ENCODE data around the gene SOWAHA.

- TF ChIP-seq, protein P1, sequence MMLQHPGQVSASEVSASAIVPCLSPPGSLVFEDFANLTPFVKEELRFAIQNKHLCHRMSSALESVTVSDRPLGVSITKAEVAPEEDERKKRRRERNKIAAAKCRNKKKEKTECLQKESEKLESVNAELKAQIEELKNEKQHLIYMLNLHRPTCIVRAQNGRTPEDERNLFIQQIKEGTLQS (IDR thresholded peaks at IDR 0.05): no peak
- TF ChIP-seq CTCF (IDR thresholded peaks at IDR 0.05 in 2 of 3, conservative IDR thresholded peaks at IDR 0.05 in 1 of 3; ENCODE audit: borderline replicate concordance in 1 of 3, insufficient read depth in 1 of 3, low read depth in 2 of 3, low read length in 2 of 3) (no peak), EZH2 (IDR thresholded peaks at IDR 0.05) (no peak), POLR2AphosphoS5 (IDR thresholded peaks at IDR 0.05; ENCODE audit: low read depth, low read length) (no peak), FOSL1 (IDR thresholded peaks at IDR 0.05; ENCODE audit: low read depth) (no peak), POLR2A (IDR thresholded peaks at IDR 0.05; ENCODE audit: borderline replicate concordance, extremely low read depth, insufficient read depth, insufficient read length) (no peak), CEBPB (IDR thresholded peaks at IDR 0.05; ENCODE audit: low read depth) (no peak), YY1 (IDR thresholded peaks at IDR 0.05; ENCODE audit: extremely low read depth, insufficient replicate concordance, low read depth, low read length) (no peak), EZH2phosphoT487 (IDR thresholded peaks at IDR 0.05; ENCODE audit: borderline replicate concordance) (no peak), REST (IDR thresholded peaks at IDR 0.05; ENCODE audit: low read depth) (no peak)
- TF ChIP-seq, protein P2, sequence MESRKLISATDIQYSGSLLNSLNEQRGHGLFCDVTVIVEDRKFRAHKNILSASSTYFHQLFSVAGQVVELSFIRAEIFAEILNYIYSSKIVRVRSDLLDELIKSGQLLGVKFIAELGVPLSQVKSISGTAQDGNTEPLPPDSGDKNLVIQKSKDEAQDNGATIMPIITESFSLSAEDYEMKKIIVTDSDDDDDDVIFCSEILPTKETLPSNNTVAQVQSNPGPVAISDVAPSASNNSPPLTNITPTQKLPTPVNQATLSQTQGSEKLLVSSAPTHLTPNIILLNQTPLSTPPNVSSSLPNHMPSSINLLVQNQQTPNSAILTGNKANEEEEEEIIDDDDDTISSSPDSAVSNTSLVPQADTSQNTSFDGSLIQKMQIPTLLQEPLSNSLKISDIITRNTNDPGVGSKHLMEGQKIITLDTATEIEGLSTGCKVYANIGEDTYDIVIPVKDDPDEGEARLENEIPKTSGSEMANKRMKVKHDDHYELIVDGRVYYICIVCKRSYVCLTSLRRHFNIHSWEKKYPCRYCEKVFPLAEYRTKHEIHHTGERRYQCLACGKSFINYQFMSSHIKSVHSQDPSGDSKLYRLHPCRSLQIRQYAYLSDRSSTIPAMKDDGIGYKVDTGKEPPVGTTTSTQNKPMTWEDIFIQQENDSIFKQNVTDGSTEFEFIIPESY (IDR thresholded peaks at IDR 0.05; ENCODE audit: extremely low read depth, insufficient replicate concordance, low read length): no peak
These were observed 37.6 kb upstream of the SOWAHA start for GRCh38 chr5:132775476-132775961.

All from HCT116 (cell line).